Stimulated activated CD4-positive, alpha-beta T cell treated with anti-CD3 and anti-CD28 coated beads, Interleukin-1b, Interleukin-23, amount 100 ng/mL, for 24 hours (primary cell): ENCODE measurements around the gene L3HYPDH.
"Not testable (repeated sequence)": the region's sequence is repeated elsewhere in the genome, so short reads cannot be mapped to it uniquely, and the experiment has no call there.

Experiments
- DNase-seq, 4 experiments: peaks; one replicate each; pipeline ENCODE4 v3.0.0-alpha.2; 2020; ENCODE audit warnings: low read depth in 4 of 4, low spot score in 1 of 4

Gene L3HYPDH

GRCh38 chr14:59480166-59480565 is 4.0 kb downstream of the L3HYPDH start:
- DNase-seq: no peak

GRCh38 chr14:59478540-59478939 is 5.7 kb downstream of the L3HYPDH start:
- DNase-seq: no peak

- no peak for DNase-seq
Observed at GRCh38 chr14:59475709-59476108, 8.5 kb downstream of the L3HYPDH start.

- DNase-seq: no peak
Observed at GRCh38 chr14:59474172-59474571, 10.0 kb downstream of the L3HYPDH start.

GRCh38 chr14:59465316-59466135 is 18.7 kb downstream of the L3HYPDH start, which contains the start of gene GPR135:
GPR135 (minus strand) TSS chr14:59465380; CDS start chr14:59465226, 154 bp downstream.
- DNase-seq: peak in 1 of 4 experiments; percentile 14

- peak in 3 of 4 experiments; percentile 18 to 36 (median 19) for DNase-seq
Observed at GRCh38 chr14:59464486-59465315, 19.5 kb downstream of the L3HYPDH start.

GRCh38 chr14:59463787-59464485 is 20.3 kb downstream of the L3HYPDH start:
- DNase-seq: peak in 2 of 4 experiments; percentile 13 to 14

- no peak for DNase-seq
Observed at GRCh38 chr14:59461891-59462290, 22.3 kb downstream of the L3HYPDH start.

- no peak for DNase-seq
Observed at GRCh38 chr14:59460378-59460777, 23.8 kb downstream of the L3HYPDH start.

GRCh38 chr14:59458486-59458885 is 25.7 kb downstream of the L3HYPDH start:
- DNase-seq: no peak

- no peak for DNase-seq
Observed at GRCh38 chr14:59455411-59455810, 28.8 kb downstream of the L3HYPDH start.

- DNase-seq: no peak
Observed at GRCh38 chr14:59454139-59454538, 30.1 kb downstream of the L3HYPDH start.

- no peak for DNase-seq
Observed at GRCh38 chr14:59451849-59452248, 32.4 kb downstream of the L3HYPDH start.

GRCh38 chr14:59450716-59451115 is 33.5 kb downstream of the L3HYPDH start:
- no peak for DNase-seq

- not testable (repeated sequence) for DNase-seq
Observed at GRCh38 chr14:59448673-59449072, 35.5 kb downstream of the L3HYPDH start.

- no peak for DNase-seq
Observed at GRCh38 chr14:59439256-59439965, 44.8 kb downstream of the L3HYPDH start.

GRCh38 chr14:59438195-59438647 is 46.0 kb downstream of the L3HYPDH start:
- no peak for DNase-seq

GRCh38 chr14:59435987-59436386 is 48.2 kb downstream of the L3HYPDH start:
- DNase-seq: no peak

GRCh38 chr14:59435101-59435500 is 49.1 kb downstream of the L3HYPDH start:
- DNase-seq: no peak

- no peak for DNase-seq
Observed at GRCh38 chr14:59429790-59430189, 54.4 kb downstream of the L3HYPDH start.

GRCh38 chr14:59428581-59429012 is 55.6 kb downstream of the L3HYPDH start:
- DNase-seq: peak in 1 of 4 experiments; percentile 1
